IPS-18c (cell line): Measurements from ENCODE around the gene FASLG.

Experiments
- H3K4me3 ChIP-seq: 2 replicates; pipeline ENCODE4 v1.7.0; 2013; ENCODE audit warnings: low read depth, mild to moderate bottlenecking, low read length, moderate library complexity; ENCODE audit not compliant: insufficient read depth
- H3K9me3 ChIP-seq: one replicate; pipeline ENCODE4 v1.6.1; 2013; ENCODE audit warnings: mild to moderate bottlenecking, low read length, moderate library complexity; ENCODE audit not compliant: control insufficient read depth, insufficient read depth

The FASLG gene

GRCh38 chr1:172638885-172639831 is 19.7 kb upstream of the FASLG start:
- H3K9me3 ChIP-seq: peaks cover 2% of the 10 kb centered on the region
- H3K4me3 ChIP-seq: no peak overlapping the region; the same call in 1 of the 2 replicates

DNA sequence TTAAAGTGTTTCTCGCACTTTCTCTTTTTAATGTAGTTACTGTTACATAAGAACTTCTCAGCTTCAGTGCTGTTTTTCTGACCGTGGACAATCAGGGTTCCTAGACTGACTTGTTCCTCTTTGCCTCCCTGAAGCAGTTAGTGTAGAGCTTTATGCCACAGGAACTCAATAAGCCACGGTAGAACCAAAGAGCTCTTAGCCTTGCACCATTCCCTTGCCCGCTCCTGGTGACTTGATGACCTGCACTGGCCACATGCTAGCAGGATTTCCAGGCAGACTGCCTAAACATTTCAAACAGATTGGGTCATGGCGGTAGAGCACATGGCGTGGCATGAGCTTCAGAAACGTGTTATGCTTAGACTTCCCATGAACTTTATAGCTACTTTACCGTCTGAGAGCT is 18.8 kb upstream of the FASLG start:
- Histone ChIP-seq H3K9me3 (peaks cover 2% of the 10 kb centered on the region), H3K4me3 (no peak overlapping the region)

GRCh38 chr1:172641492-172641891 is 17.4 kb upstream of the FASLG start:
- H3K4me3 ChIP-seq: no peak overlapping the region
- no peaks in the 10 kb centered on the region for H3K9me3 ChIP-seq

GRCh38 chr1:172642970-172643369 is 15.9 kb upstream of the FASLG start:
- H3K4me3 ChIP-seq: no peak overlapping the region
- no peaks in the 10 kb centered on the region for H3K9me3 ChIP-seq

- H3K4me3 ChIP-seq: no peak overlapping the region
- no peaks in the 10 kb centered on the region for H3K9me3 ChIP-seq
Observed at GRCh38 chr1:172646653-172647052, 12.2 kb upstream of the FASLG start.

DNA sequence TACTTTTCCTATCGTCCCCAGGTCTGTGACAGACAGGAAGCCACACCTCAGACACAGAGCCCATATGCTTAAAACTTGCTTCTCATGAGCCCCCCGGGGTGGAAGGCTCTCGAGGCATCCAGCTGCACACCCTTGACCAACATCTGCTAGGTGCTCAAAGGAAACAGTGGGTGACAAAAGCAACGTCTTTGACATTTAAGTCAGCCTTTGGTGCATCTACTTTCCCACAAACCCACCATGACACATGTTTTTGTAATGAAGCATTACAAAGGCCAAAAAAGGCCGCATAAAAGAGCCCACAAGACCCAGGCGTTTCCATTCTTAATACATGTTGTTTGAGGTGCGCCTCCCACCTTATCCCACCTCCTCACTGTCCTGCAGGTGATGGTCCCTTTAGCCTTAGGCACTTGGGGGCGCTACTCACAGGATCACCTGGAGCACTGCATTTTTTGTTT is 11.8 kb upstream of the FASLG start:
- no peak overlapping the region for H3K4me3 ChIP-seq

DNA sequence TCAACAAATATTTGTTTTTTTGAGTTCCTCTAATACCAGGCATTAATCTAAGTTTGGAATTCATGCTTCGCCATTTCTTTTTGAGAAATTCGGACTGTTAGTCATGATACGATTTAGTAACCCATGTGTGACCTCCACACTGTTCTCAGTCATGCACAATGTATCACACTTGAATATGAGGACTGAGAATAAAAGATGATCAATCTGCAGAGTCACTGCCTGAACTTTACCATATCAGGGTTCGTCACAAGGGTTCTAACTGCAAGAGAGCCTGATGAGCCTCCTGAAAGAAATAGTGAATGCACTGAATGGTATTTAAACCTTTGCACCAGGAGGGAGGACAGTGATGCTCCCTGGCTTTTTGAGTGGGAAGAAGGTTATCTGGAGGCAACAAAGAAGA is 10.9 kb upstream of the FASLG start:
- no peaks in the 10 kb centered on the region for H3K9me3 ChIP-seq
- no peak overlapping the region for H3K4me3 ChIP-seq

More for the DNA sequence above, 11.8 kb upstream of the FASLG start:
- no peaks in the 10 kb centered on the region for H3K9me3 ChIP-seq

GRCh38 chr1:172650474-172651193 is 8.3 kb upstream of the FASLG start:
- no peak overlapping the region for H3K4me3 ChIP-seq
- H3K9me3 ChIP-seq: no peaks in the 10 kb centered on the region

- H3K9me3 ChIP-seq: no peaks in the 10 kb centered on the region
- no peak overlapping the region for H3K4me3 ChIP-seq
Observed at GRCh38 chr1:172653015-172653709, 5.7 kb upstream of the FASLG start.

DNA sequence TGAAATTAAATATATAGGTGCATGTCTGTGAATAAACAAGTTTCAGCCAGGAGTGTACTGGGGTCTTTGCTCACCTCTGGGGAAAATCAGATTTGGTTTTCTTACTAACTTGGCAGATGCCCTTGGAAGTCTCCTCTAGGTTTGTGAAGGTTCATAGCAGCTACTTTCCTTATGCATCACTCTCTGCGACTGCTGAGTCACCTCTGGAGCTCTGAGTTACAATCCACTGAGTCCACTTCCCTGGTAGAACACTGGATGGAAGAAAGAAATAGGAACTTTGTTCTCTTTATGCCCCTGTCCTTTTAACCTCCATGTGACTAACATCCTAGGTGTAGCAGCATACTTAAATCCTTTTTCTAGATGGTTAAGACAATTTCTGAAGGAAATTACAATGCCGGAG is 4.4 kb upstream of the FASLG start:
- H3K4me3 ChIP-seq: no peak overlapping the region
- H3K9me3 ChIP-seq: no peaks in the 10 kb centered on the region

GRCh38 chr1:172656576-172656975 is 2.3 kb upstream of the FASLG start:
- H3K9me3 ChIP-seq: no peaks in the 10 kb centered on the region
- H3K4me3 ChIP-seq: no peak overlapping the region

DNA sequence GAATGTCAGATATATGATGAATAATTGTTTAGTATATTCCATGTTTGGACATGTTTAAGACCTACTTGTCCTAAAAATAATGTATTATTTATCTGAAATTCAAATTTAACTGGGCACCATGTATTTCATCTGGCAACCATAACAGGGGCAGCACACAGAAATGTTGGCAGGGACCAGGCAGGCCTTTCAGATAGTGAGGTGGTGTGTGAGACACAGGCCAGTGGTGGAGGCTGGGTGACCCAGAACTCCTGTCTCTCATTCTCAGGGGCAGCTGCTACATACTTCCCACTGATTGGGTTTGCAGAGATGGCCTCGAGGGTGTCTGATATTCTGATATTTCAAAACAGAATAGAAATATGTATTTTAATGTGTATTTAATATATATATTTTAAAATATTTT is 1.3 kb upstream of the FASLG start:
- Histone ChIP-seq H3K9me3 (no peaks in the 10 kb centered on the region), H3K4me3 (no peak overlapping the region)

GRCh38 chr1:172661107-172661506 is 2.2 kb downstream of the FASLG start:
- H3K9me3 ChIP-seq: no peaks in the 10 kb centered on the region
- H3K4me3 ChIP-seq: no peak overlapping the region

DNA sequence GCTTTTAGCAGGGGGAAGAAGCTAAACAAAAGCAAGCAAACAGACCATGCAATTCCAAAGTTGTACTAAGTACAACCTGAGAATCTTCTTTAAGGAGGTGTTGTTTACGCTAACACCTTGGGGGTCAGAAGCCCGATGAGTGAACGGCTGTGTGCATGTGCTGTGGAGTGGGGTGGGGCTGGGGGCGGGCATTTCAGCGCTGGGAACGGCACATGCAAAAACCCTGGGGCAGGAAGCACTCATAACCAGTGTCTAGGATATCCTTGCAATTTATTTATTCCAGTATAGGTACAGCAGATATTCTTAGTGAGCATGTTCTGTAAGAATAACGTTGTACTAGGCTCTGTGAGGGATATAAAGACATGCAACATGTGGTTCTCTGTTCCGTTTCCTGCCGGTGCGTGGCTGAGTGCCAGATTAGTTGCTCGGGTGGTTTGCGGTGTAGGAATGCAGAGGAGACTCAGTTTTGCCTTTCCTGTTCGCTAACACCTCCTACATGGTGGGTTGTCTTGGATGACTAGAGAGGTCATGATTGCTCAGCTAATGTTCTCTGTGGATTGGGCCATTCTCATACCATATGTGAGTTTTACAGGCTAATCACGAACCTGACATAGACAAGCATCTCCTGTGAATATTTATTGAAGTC is 3.7 kb downstream of the FASLG start:
- Histone ChIP-seq H3K4me3 (no peak overlapping the region), H3K9me3 (no peaks in the 10 kb centered on the region)

DNA sequence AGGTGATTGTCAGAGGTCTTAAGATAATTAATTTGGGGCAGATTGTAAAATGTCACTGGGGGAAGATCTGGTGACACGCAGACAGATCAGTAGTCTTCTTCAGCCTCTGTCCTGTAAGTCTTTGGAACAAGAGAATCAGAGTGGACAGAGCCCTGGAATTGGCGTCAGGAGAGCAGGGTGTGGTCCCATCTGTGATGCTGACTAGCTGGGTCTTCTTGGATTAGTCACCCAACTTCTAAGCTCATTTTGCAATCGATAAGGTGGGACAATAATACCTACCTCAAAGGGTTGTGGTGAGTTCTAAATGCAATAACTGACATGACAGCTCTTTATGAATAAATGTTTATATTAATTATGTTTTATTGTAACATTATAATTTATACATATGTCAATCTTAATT is 4.8 kb downstream of the FASLG start:
- H3K9me3 ChIP-seq: no peaks in the 10 kb centered on the region

DNA sequence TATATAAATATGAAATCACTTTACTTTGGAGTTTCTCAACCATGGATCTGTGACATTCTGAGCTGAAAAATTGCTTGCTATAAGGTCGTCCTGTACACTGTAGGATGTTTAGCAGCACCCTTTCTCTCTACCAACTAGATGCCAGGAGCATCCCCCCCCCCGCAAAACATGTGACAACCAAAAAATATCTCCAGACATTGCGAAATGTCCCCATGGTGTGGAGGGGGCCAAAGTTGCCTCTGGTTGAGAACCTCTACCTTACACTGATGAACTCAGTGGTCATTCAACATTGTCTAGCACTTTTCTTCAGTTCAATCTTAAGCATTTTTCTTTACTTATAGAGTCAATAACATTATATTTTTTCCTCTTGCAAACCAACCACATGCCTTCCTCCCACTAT is 9.2 kb downstream of the FASLG start:
- Histone ChIP-seq H3K4me3 (no peak overlapping the region), H3K9me3 (no peaks in the 10 kb centered on the region)

More for the DNA sequence above, 4.8 kb downstream of the FASLG start:
- no peak overlapping the region for H3K4me3 ChIP-seq

GRCh38 chr1:172669011-172669410 is 10.1 kb downstream of the FASLG start:
- no peaks in the 10 kb centered on the region for H3K9me3 ChIP-seq
- H3K4me3 ChIP-seq: no peak overlapping the region
